Spleen (tissue), 7 donors: ENCODE measurements around the gene MAST4.

Experiments
- POLR2A ChIP-seq, 3 donors: fragments of 450-650 bp; IDR thresholded peaks; one replicate each; pipeline ENCODE4 v1.5.1; 2017; ENCODE audit warnings: antibody characterized with exemption in 3 of 3, mild to moderate bottlenecking in 1 of 3
- TF ChIP-seq, protein P1 (sequence below), 11 experiments: fragments of 200-600 bp in 7 of 11; fragments of 450-650 bp in 4 of 11; sonication (generic) in 4 of 11; IDR thresholded peaks in 8 of 11; conservative IDR thresholded peaks in 3 of 11; 1 replicate in 7 of 11; 2 replicates in 4 of 11; pipeline versions ENCODE4 v1.4.0 to v1.8.0; 2016 to 2021; ENCODE audit warnings: antibody characterized with exemption in 11 of 11, inconsistent platforms in 4 of 11, mild to moderate bottlenecking in 1 of 11
- donor health status: DM: no; HTN: no; CAD: no; lungs with moderate emphysema.
- donor health status: DM: no; HTN: no; CAD: no.
- donor health status: DM: no; HTN: no; CAD: no.

- no peak for TF ChIP-seq POLR2A (IDR thresholded peaks at IDR 0.05)
- TF ChIP-seq, protein P1, sequence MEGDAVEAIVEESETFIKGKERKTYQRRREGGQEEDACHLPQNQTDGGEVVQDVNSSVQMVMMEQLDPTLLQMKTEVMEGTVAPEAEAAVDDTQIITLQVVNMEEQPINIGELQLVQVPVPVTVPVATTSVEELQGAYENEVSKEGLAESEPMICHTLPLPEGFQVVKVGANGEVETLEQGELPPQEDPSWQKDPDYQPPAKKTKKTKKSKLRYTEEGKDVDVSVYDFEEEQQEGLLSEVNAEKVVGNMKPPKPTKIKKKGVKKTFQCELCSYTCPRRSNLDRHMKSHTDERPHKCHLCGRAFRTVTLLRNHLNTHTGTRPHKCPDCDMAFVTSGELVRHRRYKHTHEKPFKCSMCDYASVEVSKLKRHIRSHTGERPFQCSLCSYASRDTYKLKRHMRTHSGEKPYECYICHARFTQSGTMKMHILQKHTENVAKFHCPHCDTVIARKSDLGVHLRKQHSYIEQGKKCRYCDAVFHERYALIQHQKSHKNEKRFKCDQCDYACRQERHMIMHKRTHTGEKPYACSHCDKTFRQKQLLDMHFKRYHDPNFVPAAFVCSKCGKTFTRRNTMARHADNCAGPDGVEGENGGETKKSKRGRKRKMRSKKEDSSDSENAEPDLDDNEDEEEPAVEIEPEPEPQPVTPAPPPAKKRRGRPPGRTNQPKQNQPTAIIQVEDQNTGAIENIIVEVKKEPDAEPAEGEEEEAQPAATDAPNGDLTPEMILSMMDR (IDR thresholded peaks at IDR 0.05 in 8 of 11, conservative IDR thresholded peaks at IDR 0.05 in 3 of 11) = no peak
Observed at GRCh38 chr5:67160272-67160671, 564.1 kb downstream of the MAST4 start.
